ENCODE data around the gene TPSB2.
"Not testable (repeated sequence)": the region's sequence is repeated elsewhere in the genome, so short reads cannot be mapped to it uniquely, and the experiment has no call there.

Gene TPSB2

GRCh38 chr16:1189455-1189854 is 40.5 kb downstream of the TPSB2 start:
- Histone ChIP-seq H3K4me2 (ENCODE audit: low read length, poor library complexity, severe bottlenecking) (no peak overlapping the region), H3K36me3 (ENCODE audit: control insufficient read depth in 1 of 2, insufficient read depth in 2 of 2, low read depth in 1 of 2, low read length in 2 of 2) (no peaks in the 10 kb centered on the region), H3K23ac (ENCODE audit: low read length in 2 of 2) (no peak overlapping the region), H3K79me1 (replicated peaks; ENCODE audit: low read length, poor library complexity, severe bottlenecking) (no peaks in the 10 kb centered on the region), H2BK15ac (ENCODE audit: low read depth, poor library complexity, severe bottlenecking) (no peak overlapping the region), H3K14ac (ENCODE audit: low read length in 2 of 2) (no peak overlapping the region), H2BK5ac (ENCODE audit: low read depth, low read length, poor library complexity, severe bottlenecking) (no peak overlapping the region), H3K27me3 (ENCODE audit: control insufficient read depth in 1 of 2, insufficient read depth in 1 of 2, low read length in 2 of 2) (peaks cover 0 to 27% of the 10 kb centered on the region in 2 experiments), H2BK12ac (ENCODE audit: low read length in 2 of 2) (no peak overlapping the region), H3K4me1 (ENCODE audit: control insufficient read depth, insufficient read depth, low read depth, low read length) (peaks cover 3% of the 10 kb centered on the region), H3K4ac (ENCODE audit: low read depth in 1 of 2, low read length in 2 of 2) (no peak overlapping the region), H4K8ac (ENCODE audit: low read length) (no peak overlapping the region), H3K9me3 (ENCODE audit: control insufficient read depth, low read length) (no peaks in the 10 kb centered on the region), H3K4me3 (ENCODE audit: insufficient read depth in 1 of 2, low read depth in 1 of 2, low read length in 2 of 2) (no peak overlapping the region), H2BK120ac (ENCODE audit: low read depth, low read length) (no peak overlapping the region), H2AK5ac (ENCODE audit: low read length, severe bottlenecking) (no peak overlapping the region), H4K91ac (ENCODE audit: low read length) (no peak overlapping the region), H3K27ac (ENCODE audit: low read length, poor library complexity, severe bottlenecking) (no peak overlapping the region), H3K9ac (ENCODE audit: low read length) (no peak overlapping the region), H2AFZ (ENCODE audit: low read depth, low read length) (no peak overlapping the region), H3K18ac (ENCODE audit: low read depth in 1 of 2, low read length in 2 of 2) (no peak overlapping the region)
- no peak for DNase-seq
- WGBS = 88% methylated on average over 2 of the region's 7 CpGs

- no peak overlapping the region for H2AFZ ChIP-seq (ENCODE audit: low read depth, low read length)
- no peak overlapping the region for H2BK5ac ChIP-seq (ENCODE audit: low read depth, low read length, poor library complexity, severe bottlenecking)
- H3K27me3 ChIP-seq (ENCODE audit: control insufficient read depth in 1 of 2, insufficient read depth in 1 of 2, low read length in 2 of 2) = peaks cover 0 to 35% of the 10 kb centered on the region in 2 experiments
- no peak overlapping the region for H4K91ac ChIP-seq (ENCODE audit: low read length)
- peak; percentile 24 for DNase-seq
- H3K4ac ChIP-seq (ENCODE audit: low read depth in 1 of 2, low read length in 2 of 2) = no peak overlapping the region
- no peak overlapping the region for H3K23ac ChIP-seq (ENCODE audit: low read length in 2 of 2)
- no peak overlapping the region for H3K14ac ChIP-seq (ENCODE audit: low read length in 2 of 2)
- H3K36me3 ChIP-seq (ENCODE audit: control insufficient read depth in 1 of 2, insufficient read depth in 2 of 2, low read depth in 1 of 2, low read length in 2 of 2) = peaks cover 0 to 4% of the 10 kb centered on the region in 2 experiments
- H3K9ac ChIP-seq (ENCODE audit: low read length) = no peak overlapping the region
- H3K4me2 ChIP-seq (ENCODE audit: low read length, poor library complexity, severe bottlenecking) = no peak overlapping the region
- H3K4me3 ChIP-seq (ENCODE audit: insufficient read depth in 1 of 2, low read depth in 1 of 2, low read length in 2 of 2) = no peak overlapping the region
- H2BK15ac ChIP-seq (ENCODE audit: low read depth, poor library complexity, severe bottlenecking) = no peak overlapping the region
- H2BK120ac ChIP-seq (ENCODE audit: low read depth, low read length) = no peak overlapping the region
- H3K9me3 ChIP-seq (ENCODE audit: control insufficient read depth, low read length) = no peaks in the 10 kb centered on the region
- no peak overlapping the region for H2AK5ac ChIP-seq (ENCODE audit: low read length, severe bottlenecking)
- WGBS = 67% methylated on average over 32 of the region's 32 CpGs
- H4K8ac ChIP-seq (ENCODE audit: low read length) = no peak overlapping the region
- no peak overlapping the region for H3K27ac ChIP-seq (ENCODE audit: low read length, poor library complexity, severe bottlenecking)
- H3K18ac ChIP-seq (ENCODE audit: low read depth in 1 of 2, low read length in 2 of 2) = no peak overlapping the region
- no peak overlapping the region for H2BK12ac ChIP-seq (ENCODE audit: low read length in 2 of 2)
- H3K79me1 ChIP-seq (replicated peaks; ENCODE audit: low read length, poor library complexity, severe bottlenecking) = no peaks in the 10 kb centered on the region
- H3K4me1 ChIP-seq (ENCODE audit: control insufficient read depth, insufficient read depth, low read depth, low read length) = peaks cover 11% of the 10 kb centered on the region
Measured at GRCh38 chr16:1188432-1189189, 41.4 kb downstream of the TPSB2 start.

- H3K36me3 ChIP-seq (ENCODE audit: control insufficient read depth in 1 of 2, insufficient read depth in 2 of 2, low read depth in 1 of 2, low read length in 2 of 2); H3K4me3 ChIP-seq (ENCODE audit: insufficient read depth in 1 of 2, low read depth in 1 of 2, low read length in 2 of 2); H3K4ac ChIP-seq (ENCODE audit: low read depth in 1 of 2, low read length in 2 of 2); H2BK15ac ChIP-seq (ENCODE audit: low read depth, poor library complexity, severe bottlenecking); H2BK5ac ChIP-seq (ENCODE audit: low read depth, low read length, poor library complexity, severe bottlenecking); DNase-seq; H4K8ac ChIP-seq (ENCODE audit: low read length); H2BK120ac ChIP-seq (ENCODE audit: low read depth, low read length); H2AFZ ChIP-seq (ENCODE audit: low read depth, low read length); H4K91ac ChIP-seq (ENCODE audit: low read length); H3K14ac ChIP-seq (ENCODE audit: low read length in 2 of 2); H3K23ac ChIP-seq (ENCODE audit: low read length in 2 of 2); H2AK5ac ChIP-seq (ENCODE audit: low read length, severe bottlenecking); H3K4me2 ChIP-seq (ENCODE audit: low read length, poor library complexity, severe bottlenecking); H3K79me1 ChIP-seq (replicated peaks; ENCODE audit: low read length, poor library complexity, severe bottlenecking); H3K27ac ChIP-seq (ENCODE audit: low read length, poor library complexity, severe bottlenecking); H3K9me3 ChIP-seq (ENCODE audit: control insufficient read depth, low read length); H3K18ac ChIP-seq (ENCODE audit: low read depth in 1 of 2, low read length in 2 of 2); H3K9ac ChIP-seq (ENCODE audit: low read length); H2BK12ac ChIP-seq (ENCODE audit: low read length in 2 of 2): not testable (repeated sequence)
- Histone ChIP-seq H3K4me1 (ENCODE audit: control insufficient read depth, insufficient read depth, low read depth, low read length) (peaks cover 39% of the 10 kb centered on the region), H3K27me3 (ENCODE audit: control insufficient read depth in 1 of 2, insufficient read depth in 1 of 2, low read length in 2 of 2) (peaks cover 0 to 32% of the 10 kb centered on the region in 2 experiments)
- WGBS = 91% methylated on average over 45 of the region's 86 CpGs
Measured at GRCh38 chr16:1185460-1186207, 44.4 kb downstream of the TPSB2 start.

- no peak overlapping the region for H3K14ac ChIP-seq (ENCODE audit: low read length in 2 of 2)
- H3K4me2 ChIP-seq (ENCODE audit: low read length, poor library complexity, severe bottlenecking) = no peak overlapping the region
- no peak overlapping the region for H4K91ac ChIP-seq (ENCODE audit: low read length)
- H3K4me3 ChIP-seq (ENCODE audit: insufficient read depth in 1 of 2, low read depth in 1 of 2, low read length in 2 of 2) = no peak overlapping the region
- no peak overlapping the region for H4K8ac ChIP-seq (ENCODE audit: low read length)
- H3K23ac ChIP-seq (ENCODE audit: low read length in 2 of 2) = no peak overlapping the region
- H2BK15ac ChIP-seq (ENCODE audit: low read depth, poor library complexity, severe bottlenecking) = no peak overlapping the region
- no peak overlapping the region for H2BK5ac ChIP-seq (ENCODE audit: low read depth, low read length, poor library complexity, severe bottlenecking)
- 95% methylated on average over 18 of the region's 18 CpGs for WGBS
- no peak overlapping the region for H2AFZ ChIP-seq (ENCODE audit: low read depth, low read length)
- H2BK120ac ChIP-seq (ENCODE audit: low read depth, low read length) = no peak overlapping the region
- peaks cover 41% of the 10 kb centered on the region for H3K4me1 ChIP-seq (ENCODE audit: control insufficient read depth, insufficient read depth, low read depth, low read length)
- H3K36me3 ChIP-seq (ENCODE audit: control insufficient read depth in 1 of 2, insufficient read depth in 2 of 2, low read depth in 1 of 2, low read length in 2 of 2) = peaks cover 0 to 4% of the 10 kb centered on the region in 2 experiments
- no peak for DNase-seq
- H3K79me1 ChIP-seq (replicated peaks; ENCODE audit: low read length, poor library complexity, severe bottlenecking) = no peaks in the 10 kb centered on the region
- H2BK12ac ChIP-seq (ENCODE audit: low read length in 2 of 2) = no peak overlapping the region
- H3K27me3 ChIP-seq (ENCODE audit: control insufficient read depth in 1 of 2, insufficient read depth in 1 of 2, low read length in 2 of 2) = peaks cover 0 to 34% of the 10 kb centered on the region in 2 experiments
- H3K9ac ChIP-seq (ENCODE audit: low read length) = no peak overlapping the region
- H3K27ac ChIP-seq (ENCODE audit: low read length, poor library complexity, severe bottlenecking) = no peak overlapping the region
- no peak overlapping the region for H3K4ac ChIP-seq (ENCODE audit: low read depth in 1 of 2, low read length in 2 of 2)
- H3K18ac ChIP-seq (ENCODE audit: low read depth in 1 of 2, low read length in 2 of 2) = no peak overlapping the region
- no peaks in the 10 kb centered on the region for H3K9me3 ChIP-seq (ENCODE audit: control insufficient read depth, low read length)
- no peak overlapping the region for H2AK5ac ChIP-seq (ENCODE audit: low read length, severe bottlenecking)
Measured at GRCh38 chr16:1184980-1185379, 45.0 kb downstream of the TPSB2 start.

Measured in mesenchymal stem cell (in vitro differentiated cells and primary cell).